Fibroblast of pulmonary artery (primary cell): Measurements from ENCODE around the gene CCNL1.
"Not testable (repeated sequence)": the region's sequence is repeated elsewhere in the genome, so short reads cannot be mapped to it uniquely, and the experiment has no call there.

Source experiments
- DNase-seq: peaks from one replicate; pipeline ENCODE4 v3.0.0-alpha.2; 2010; ENCODE audit warnings: low read depth
- H3K4me3 ChIP-seq: replicated peaks from 2 replicates; pipeline ENCODE4 v1.5.1; 2011; ENCODE audit warnings: low read depth, mild to moderate bottlenecking, control low read depth, low read length, moderate library complexity
- TF ChIP-seq, protein P1 (sequence below): IDR thresholded peaks from 2 replicates; pipeline ENCODE4 v1.5.1; 2011; ENCODE audit warnings: mild to moderate bottlenecking, control low read depth, low read length, inconsistent platforms; ENCODE audit errors: missing control alignments

Gene CCNL1

DNA sequence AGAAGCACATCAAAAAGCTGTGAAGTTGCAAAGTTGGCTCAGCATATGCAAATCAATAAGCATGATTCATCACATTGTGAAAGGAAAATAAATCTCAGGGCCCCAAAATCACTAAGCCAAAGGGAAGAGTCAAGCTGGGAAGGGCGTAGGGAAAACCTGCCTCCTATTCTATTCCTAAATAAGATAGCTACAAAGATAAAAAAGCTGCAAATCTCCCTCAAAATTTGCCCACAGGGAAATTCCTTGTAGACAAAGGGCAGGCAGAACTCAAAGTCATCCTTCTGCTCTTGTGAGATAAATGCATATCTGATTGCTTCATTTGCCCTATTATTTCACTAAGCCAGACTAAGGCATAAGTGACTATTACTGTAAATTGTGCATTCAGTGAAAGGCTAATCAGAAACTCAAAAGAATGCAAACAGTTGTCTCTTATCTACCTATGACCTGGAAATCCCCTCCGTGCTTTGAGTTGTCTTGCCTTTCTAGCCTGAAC is 30.5 kb upstream of the CCNL1 start:
- H3K4me3 ChIP-seq: no peak overlapping the region
- no peak for DNase-seq
- TF ChIP-seq, protein P1, sequence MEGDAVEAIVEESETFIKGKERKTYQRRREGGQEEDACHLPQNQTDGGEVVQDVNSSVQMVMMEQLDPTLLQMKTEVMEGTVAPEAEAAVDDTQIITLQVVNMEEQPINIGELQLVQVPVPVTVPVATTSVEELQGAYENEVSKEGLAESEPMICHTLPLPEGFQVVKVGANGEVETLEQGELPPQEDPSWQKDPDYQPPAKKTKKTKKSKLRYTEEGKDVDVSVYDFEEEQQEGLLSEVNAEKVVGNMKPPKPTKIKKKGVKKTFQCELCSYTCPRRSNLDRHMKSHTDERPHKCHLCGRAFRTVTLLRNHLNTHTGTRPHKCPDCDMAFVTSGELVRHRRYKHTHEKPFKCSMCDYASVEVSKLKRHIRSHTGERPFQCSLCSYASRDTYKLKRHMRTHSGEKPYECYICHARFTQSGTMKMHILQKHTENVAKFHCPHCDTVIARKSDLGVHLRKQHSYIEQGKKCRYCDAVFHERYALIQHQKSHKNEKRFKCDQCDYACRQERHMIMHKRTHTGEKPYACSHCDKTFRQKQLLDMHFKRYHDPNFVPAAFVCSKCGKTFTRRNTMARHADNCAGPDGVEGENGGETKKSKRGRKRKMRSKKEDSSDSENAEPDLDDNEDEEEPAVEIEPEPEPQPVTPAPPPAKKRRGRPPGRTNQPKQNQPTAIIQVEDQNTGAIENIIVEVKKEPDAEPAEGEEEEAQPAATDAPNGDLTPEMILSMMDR: no peak

DNA sequence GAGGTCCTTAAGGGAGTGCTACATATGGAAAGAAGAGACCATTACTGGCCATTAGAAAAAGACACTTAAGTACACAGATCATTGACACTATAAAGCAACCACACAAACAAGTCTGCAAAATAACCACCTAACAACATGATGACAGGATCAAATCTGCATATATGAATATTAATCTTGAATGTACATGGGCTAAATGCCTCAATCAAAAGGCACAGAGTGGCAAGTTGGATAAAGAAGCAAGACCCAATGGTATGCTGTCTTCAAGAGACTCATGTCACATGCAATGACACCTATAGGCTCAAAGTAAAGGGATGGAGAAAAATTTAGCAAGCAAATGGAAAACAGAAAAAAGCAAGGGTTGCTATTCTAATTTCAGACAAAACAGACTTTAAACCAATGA is 28.4 kb upstream of the CCNL1 start:
- TF ChIP-seq, protein P1: no peak
- H3K4me3 ChIP-seq: no peak overlapping the region

GRCh38 chr3:157182879-157183278 is 22.9 kb upstream of the CCNL1 start:
- H3K4me3 ChIP-seq: no peak overlapping the region
- TF ChIP-seq, protein P1: no peak
- DNase-seq: no peak

More for the DNA sequence above, 28.4 kb upstream of the CCNL1 start:
- DNase-seq: no peak

- TF ChIP-seq, protein P1: no peak
These were observed 20.3 kb upstream of the CCNL1 start for GRCh38 chr3:157180262-157180661.

DNA sequence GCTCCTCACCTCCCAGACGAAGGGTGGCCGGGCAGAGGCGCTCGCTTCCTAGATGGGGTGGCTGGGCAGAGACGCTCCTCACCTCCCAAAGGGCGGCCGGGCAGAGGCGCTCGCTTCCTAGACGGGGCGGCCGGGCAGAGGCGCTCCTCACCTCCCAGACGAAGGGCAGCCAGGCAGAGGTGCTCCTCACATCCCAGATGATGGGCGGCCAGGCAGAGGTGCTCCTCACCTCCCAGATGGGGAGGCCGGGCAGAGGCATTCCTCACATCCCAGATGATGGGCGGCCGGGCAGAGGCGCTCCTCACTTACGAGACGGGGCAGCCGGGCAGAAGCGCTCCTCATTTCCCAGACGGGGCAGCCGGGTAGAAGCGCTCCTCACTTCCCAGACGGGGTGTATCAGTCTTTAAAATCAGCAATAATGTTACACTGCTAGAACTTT is 19.4 kb upstream of the CCNL1 start:
- DNase-seq: no peak
- TF ChIP-seq, protein P1: no peak
- no peak overlapping the region for H3K4me3 ChIP-seq

More at GRCh38 chr3:157180262-157180661, 20.3 kb upstream of the CCNL1 start:
- DNase-seq: no peak
- H3K4me3 ChIP-seq: no peak overlapping the region

GRCh38 chr3:157178503-157179364 is 18.8 kb upstream of the CCNL1 start:
- not testable (repeated sequence) for DNase-seq, H3K4me3 ChIP-seq

DNA sequence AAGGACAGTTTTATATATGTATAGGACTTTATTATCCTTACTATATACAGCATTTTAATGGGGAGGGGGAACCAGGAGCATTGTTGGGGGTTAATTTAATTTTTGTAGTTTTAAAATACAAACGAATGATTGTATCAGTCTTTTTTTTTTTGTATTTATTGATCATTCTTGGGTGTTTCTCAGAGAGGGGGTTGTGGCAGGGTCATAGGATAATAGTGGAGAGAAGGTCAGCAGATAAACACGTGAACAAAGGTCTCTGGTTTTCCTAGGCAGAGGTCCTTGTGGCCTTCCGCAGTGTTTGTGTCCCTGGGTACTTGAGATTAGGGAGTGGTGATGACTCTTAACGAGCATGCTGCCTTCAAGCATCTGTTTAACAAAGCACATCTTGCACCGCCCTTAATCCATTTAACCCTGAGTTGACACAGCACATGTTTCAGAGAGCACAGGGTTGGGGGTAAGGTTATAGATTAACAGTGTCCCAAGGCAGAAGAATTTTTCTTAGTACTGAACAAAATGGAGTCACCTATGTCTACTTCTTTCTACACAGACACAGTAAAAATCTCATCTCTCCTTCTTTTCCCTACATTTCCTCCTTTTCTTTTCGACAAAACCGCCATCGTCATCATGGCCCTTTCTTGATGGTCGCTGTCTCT is 18.0 kb upstream of the CCNL1 start:
- DNase-seq, H3K4me3 ChIP-seq: not testable (repeated sequence)
